Thoracic aorta (tissue), 2 donors: ENCODE measurements around the gene PCCA. TPM values are rescaled to one million over a fixed set of nuclear protein-coding genes. Genes with fewer than 3 reads are reported as not detected.
"Not testable (repeated sequence)": the region's sequence is repeated elsewhere in the genome, so short reads cannot be mapped to it uniquely, and the experiment has no call there.

ENCODE experiments used
- ATAC-seq: fragments of 150-250 bp; one replicate; pipeline ENCODE4 v1.8.0; 2017; ENCODE audit warnings: low read depth; ENCODE audit not compliant: insufficient number of reproducible peaks, low FRiP score
- DNase-seq: peaks from one replicate; pipeline ENCODE4 v3.0.0-alpha.2; 2020; ENCODE audit warnings: low spot score
- H3K27ac ChIP-seq, 2 donors: fragments of 200-600 bp; sonication (generic); 1 replicate in 1 of 2; 2 replicates in 1 of 2; pipeline ENCODE4 v1.5.1; 2016; ENCODE audit warnings: mild to moderate bottlenecking in 2 of 2, moderate library complexity in 2 of 2
- H3K27me3 ChIP-seq: fragments of 200-600 bp; sonication (generic); replicated peaks from 2 replicates; pipeline ENCODE4 v1.6.0; 2016; ENCODE audit warnings: mild to moderate bottlenecking; ENCODE audit not compliant: insufficient read depth
- H3K36me3 ChIP-seq: fragments of 200-600 bp; sonication (generic); one replicate; pipeline ENCODE4 v1.5.1; 2016
- H3K4me1 ChIP-seq, 2 donors: fragments of 200-600 bp; sonication (generic); 1 replicate in 1 of 2; 2 replicates in 1 of 2; pipeline versions ENCODE4 v1.5.1 to v1.6.0; 2016; ENCODE audit warnings: low read depth in 2 of 2, mild to moderate bottlenecking in 1 of 2; ENCODE audit not compliant: control insufficient read depth in 1 of 2
- H3K4me3 ChIP-seq: fragments of 200-600 bp; sonication (generic); 2 replicates; pipeline ENCODE4 v1.5.1; 2016; ENCODE audit warnings: mild to moderate bottlenecking
- H3K9me3 ChIP-seq: fragments of 200-600 bp; sonication (generic); 2 replicates; pipeline ENCODE4 v1.5.1; 2016
- CTCF ChIP-seq: fragments of 200-600 bp; sonication (generic); IDR thresholded peaks from one replicate; pipeline ENCODE4 v1.5.1; 2019; ENCODE audit warnings: antibody characterized with exemption
- total RNA-seq, 2 donors: library from RNA; depleted of rRNA; stranded (reverse); fragments of >200 nt; gene quantifications; one replicate each; pipeline versions ENCODE4 v1.1.0 to v1.2.3, GENCODE V29; 2016

The PCCA gene
- total RNA-seq, 2 donors from 2014 or later: 17.2 to 51.6 TPM

- Histone ChIP-seq H3K36me3 (no peaks in the 10 kb centered on the region), H3K27ac (no peak overlapping the region), H3K27me3 (peaks cover 6% of the 10 kb centered on the region), H3K4me1 (no peaks in the 10 kb centered on the region), H3K4me3 (no peak overlapping the region), H3K9me3 (no peaks in the 10 kb centered on the region)
- DNase-seq: no peak
- ATAC-seq: no peak
- no peak for TF ChIP-seq CTCF
Measured at GRCh38 chr13:100069278-100069677, 19.6 kb upstream of the PCCA start.

GRCh38 chr13:100075700-100076587, 12.9 kb upstream of the PCCA start:
- H3K27me3 ChIP-seq: peaks cover 2% of the 10 kb centered on the region

GRCh38 chr13:100079003-100079402, 9.9 kb upstream of the PCCA start:
- not testable (repeated sequence) for H3K27me3 ChIP-seq, H3K4me3 ChIP-seq, DNase-seq, ATAC-seq, H3K27ac ChIP-seq, H3K9me3 ChIP-seq, H3K36me3 ChIP-seq, H3K4me1 ChIP-seq

More at GRCh38 chr13:100075700-100076587, 12.9 kb upstream of the PCCA start:
- DNase-seq: no peak
- Histone ChIP-seq H3K27ac (no peak overlapping the region), H3K36me3 (no peaks in the 10 kb centered on the region), H3K9me3 (no peaks in the 10 kb centered on the region), H3K4me1 (no peaks in the 10 kb centered on the region), H3K4me3 (no peak overlapping the region)
- TF ChIP-seq CTCF: no peak
- no peak for ATAC-seq

- not testable (repeated sequence) for H3K4me1 ChIP-seq, DNase-seq, H3K27ac ChIP-seq, H3K36me3 ChIP-seq, H3K27me3 ChIP-seq, H3K9me3 ChIP-seq, H3K4me3 ChIP-seq, ATAC-seq
Measured at GRCh38 chr13:100083401-100083800, 5.5 kb upstream of the PCCA start.

GRCh38 chr13:100088273-100088643, 635 bp upstream of the PCCA start:
- Histone ChIP-seq H3K4me1 (peaks cover 9 to 25% of the 10 kb centered on the region in 2 donors), H3K9me3 (no peaks in the 10 kb centered on the region), H3K27me3 (no peaks in the 10 kb centered on the region), H3K4me3 (peak overlapping the region; percentile 76), H3K36me3 (no peaks in the 10 kb centered on the region), H3K27ac (peak overlapping the region in 1 of 2 donors; percentile 32)
- DNase-seq (no peak), ATAC-seq (peak; percentile 13)
- TF ChIP-seq CTCF: no peak

- TF ChIP-seq CTCF: no peak
- Histone ChIP-seq H3K4me1 (peaks cover 9 to 25% of the 10 kb centered on the region in 2 donors), H3K27me3 (no peaks in the 10 kb centered on the region), H3K27ac (peak overlapping the region; percentile 43 to 63), H3K4me3 (peak overlapping the region; percentile 76), H3K9me3 (no peaks in the 10 kb centered on the region), H3K36me3 (no peaks in the 10 kb centered on the region)
- ATAC-seq: no peak
- DNase-seq: no peak
Measured at GRCh38 chr13:100089465-100090032, 656 bp downstream of the PCCA start.
